ENCODE results near the gene PDF. TPM values are rescaled to one million over a fixed set of nuclear protein-coding genes. Genes with fewer than 3 reads are reported as not detected.

PDF gene
- polyA plus RNA-seq (2013, experiment 1 of 2): 17.9 TPM
- 14.5 TPM for polyA plus RNA-seq (2013, experiment 2 of 2)

GRCh38 chr16:69330286-69331109 lies at the start of gene PDF:
PDF (minus strand) TSS chr16:69330588; CDS start chr16:69330570, 18 bp downstream.
- peaks cover 79% of the 10 kb centered on the region for H3K36me3 ChIP-seq (ENCODE audit: insufficient read depth, low read length)
- WGBS: 2% methylated on average over 92 of the region's 93 CpGs
- peak within 1 kb of the TSS; percentile 98 for H3K9ac ChIP-seq (ENCODE audit: low read depth, low read length)
- H3K4me1 ChIP-seq (ENCODE audit: insufficient read depth, low read length): peaks cover 13% of the 10 kb centered on the region
- H3K9me3 ChIP-seq (ENCODE audit: insufficient read depth, low read depth, low read length): no peaks in the 10 kb centered on the region
- peak within 1 kb of the TSS; percentile 96 for H3K4me3 ChIP-seq (ENCODE audit: low read length)
- H3K27ac ChIP-seq (ENCODE audit: low read depth, low read length): peak within 1 kb of the TSS; percentile 98
- no peaks in the 10 kb centered on the region for H3K27me3 ChIP-seq (ENCODE audit: insufficient read depth, low read length)

GRCh38 chr16:69378760-69379159 lies 48.4 kb upstream of the PDF start:
- Histone ChIP-seq H3K4me3 (ENCODE audit: low read length) (no peak overlapping the region), H3K9ac (ENCODE audit: low read depth, low read length) (no peak overlapping the region), H3K9me3 (ENCODE audit: insufficient read depth, low read depth, low read length) (no peaks in the 10 kb centered on the region), H3K36me3 (ENCODE audit: insufficient read depth, low read length) (peaks cover 82% of the 10 kb centered on the region), H3K4me1 (ENCODE audit: insufficient read depth, low read length) (no peaks in the 10 kb centered on the region), H3K27ac (ENCODE audit: low read depth, low read length) (no peak overlapping the region), H3K27me3 (ENCODE audit: insufficient read depth, low read length) (no peaks in the 10 kb centered on the region)
- WGBS: 100% methylated on average over 1 of the region's 1 CpG

- H3K9ac ChIP-seq (ENCODE audit: low read depth, low read length): no peak overlapping the region
- H3K27ac ChIP-seq (ENCODE audit: low read depth, low read length): no peak overlapping the region
- H3K4me1 ChIP-seq (ENCODE audit: insufficient read depth, low read length): no peaks in the 10 kb centered on the region
- peaks cover 82% of the 10 kb centered on the region for H3K36me3 ChIP-seq (ENCODE audit: insufficient read depth, low read length)
- no peaks in the 10 kb centered on the region for H3K9me3 ChIP-seq (ENCODE audit: insufficient read depth, low read depth, low read length)
- H3K27me3 ChIP-seq (ENCODE audit: insufficient read depth, low read length): no peaks in the 10 kb centered on the region
- H3K4me3 ChIP-seq (ENCODE audit: low read length): no peak overlapping the region
- WGBS: 93% methylated on average over 1 of the region's 1 CpG
These were observed 47.6 kb upstream of the PDF start for GRCh38 chr16:69378036-69378435.

- Histone ChIP-seq H3K27ac (ENCODE audit: low read depth, low read length) (no peak overlapping the region), H3K27me3 (ENCODE audit: insufficient read depth, low read length) (no peaks in the 10 kb centered on the region), H3K4me3 (ENCODE audit: low read length) (no peak overlapping the region), H3K4me1 (ENCODE audit: insufficient read depth, low read length) (no peaks in the 10 kb centered on the region), H3K36me3 (ENCODE audit: insufficient read depth, low read length) (peaks cover 81% of the 10 kb centered on the region), H3K9ac (ENCODE audit: low read depth, low read length) (no peak overlapping the region), H3K9me3 (ENCODE audit: insufficient read depth, low read depth, low read length) (no peaks in the 10 kb centered on the region)
- 95% methylated on average over 9 of the region's 10 CpGs for WGBS
These were observed 46.1 kb upstream of the PDF start for GRCh38 chr16:69376393-69377059.

- Histone ChIP-seq H3K36me3 (ENCODE audit: insufficient read depth, low read length) (peaks cover 81% of the 10 kb centered on the region), H3K9me3 (ENCODE audit: insufficient read depth, low read depth, low read length) (no peaks in the 10 kb centered on the region), H3K27ac (ENCODE audit: low read depth, low read length) (no peak overlapping the region), H3K27me3 (ENCODE audit: insufficient read depth, low read length) (no peaks in the 10 kb centered on the region), H3K4me1 (ENCODE audit: insufficient read depth, low read length) (no peaks in the 10 kb centered on the region), H3K4me3 (ENCODE audit: low read length) (no peak overlapping the region), H3K9ac (ENCODE audit: low read depth, low read length) (no peak overlapping the region)
- 72% methylated on average over 1 of the region's 1 CpG for WGBS
These were observed 42.6 kb upstream of the PDF start for GRCh38 chr16:69373019-69373418.

- WGBS: 100% methylated on average over 1 of the region's 2 CpGs
- Histone ChIP-seq H3K9ac (ENCODE audit: low read depth, low read length) (no peak overlapping the region), H3K36me3 (ENCODE audit: insufficient read depth, low read length) (peaks cover 89% of the 10 kb centered on the region)
These were observed 41.2 kb upstream of the PDF start for GRCh38 chr16:69371564-69371963.

GRCh38 chr16:69368866-69369265 lies 38.5 kb upstream of the PDF start:
- H3K4me3 ChIP-seq (ENCODE audit: low read length): no peak overlapping the region
- H3K9ac ChIP-seq (ENCODE audit: low read depth, low read length): no peak overlapping the region
- WGBS: 97% methylated on average over 3 of the region's 4 CpGs
- H3K36me3 ChIP-seq (ENCODE audit: insufficient read depth, low read length): peaks cover 92% of the 10 kb centered on the region
- no peaks in the 10 kb centered on the region for H3K27me3 ChIP-seq (ENCODE audit: insufficient read depth, low read length)
- no peak overlapping the region for H3K27ac ChIP-seq (ENCODE audit: low read depth, low read length)
- no peaks in the 10 kb centered on the region for H3K9me3 ChIP-seq (ENCODE audit: insufficient read depth, low read depth, low read length)
- H3K4me1 ChIP-seq (ENCODE audit: insufficient read depth, low read length): no peaks in the 10 kb centered on the region

More at GRCh38 chr16:69371564-69371963, 41.2 kb upstream of the PDF start:
- Histone ChIP-seq H3K4me3 (ENCODE audit: low read length) (no peak overlapping the region), H3K27me3 (ENCODE audit: insufficient read depth, low read length) (no peaks in the 10 kb centered on the region), H3K27ac (ENCODE audit: low read depth, low read length) (no peak overlapping the region), H3K4me1 (ENCODE audit: insufficient read depth, low read length) (no peaks in the 10 kb centered on the region), H3K9me3 (ENCODE audit: insufficient read depth, low read depth, low read length) (no peaks in the 10 kb centered on the region)

- 97% methylated on average over 7 of the region's 7 CpGs for WGBS
- no peaks in the 10 kb centered on the region for H3K27me3 ChIP-seq (ENCODE audit: insufficient read depth, low read length)
- H3K36me3 ChIP-seq (ENCODE audit: insufficient read depth, low read length): peaks cover 83% of the 10 kb centered on the region
- H3K4me3 ChIP-seq (ENCODE audit: low read length): no peak overlapping the region
- H3K27ac ChIP-seq (ENCODE audit: low read depth, low read length): no peak overlapping the region
- no peaks in the 10 kb centered on the region for H3K9me3 ChIP-seq (ENCODE audit: insufficient read depth, low read depth, low read length)
- H3K4me1 ChIP-seq (ENCODE audit: insufficient read depth, low read length): no peaks in the 10 kb centered on the region
- H3K9ac ChIP-seq (ENCODE audit: low read depth, low read length): no peak overlapping the region
These were observed 37.6 kb upstream of the PDF start for GRCh38 chr16:69367980-69368379.

- Histone ChIP-seq H3K36me3 (ENCODE audit: insufficient read depth, low read length) (peaks cover 69% of the 10 kb centered on the region), H3K4me3 (ENCODE audit: low read length) (no peak overlapping the region), H3K27me3 (ENCODE audit: insufficient read depth, low read length) (no peaks in the 10 kb centered on the region), H3K4me1 (ENCODE audit: insufficient read depth, low read length) (no peaks in the 10 kb centered on the region), H3K9ac (ENCODE audit: low read depth, low read length) (no peak overlapping the region), H3K27ac (ENCODE audit: low read depth, low read length) (no peak overlapping the region), H3K9me3 (ENCODE audit: insufficient read depth, low read depth, low read length) (no peaks in the 10 kb centered on the region)
- WGBS: 98% methylated on average over 7 of the region's 7 CpGs
These were observed 36.0 kb upstream of the PDF start for GRCh38 chr16:69366431-69366830.

- no peak overlapping the region for H3K9ac ChIP-seq (ENCODE audit: low read depth, low read length)
- WGBS: 98% methylated on average over 2 of the region's 2 CpGs
- H3K27ac ChIP-seq (ENCODE audit: low read depth, low read length): no peak overlapping the region
- no peaks in the 10 kb centered on the region for H3K4me1 ChIP-seq (ENCODE audit: insufficient read depth, low read length)
- peaks cover 66% of the 10 kb centered on the region for H3K36me3 ChIP-seq (ENCODE audit: insufficient read depth, low read length)
- H3K9me3 ChIP-seq (ENCODE audit: insufficient read depth, low read depth, low read length): no peaks in the 10 kb centered on the region
- no peaks in the 10 kb centered on the region for H3K27me3 ChIP-seq (ENCODE audit: insufficient read depth, low read length)
- no peak overlapping the region for H3K4me3 ChIP-seq (ENCODE audit: low read length)
These were observed 35.5 kb upstream of the PDF start for GRCh38 chr16:69365901-69366300.

GRCh38 chr16:69364088-69364487 lies 33.7 kb upstream of the PDF start:
- Histone ChIP-seq H3K4me1 (ENCODE audit: insufficient read depth, low read length) (no peaks in the 10 kb centered on the region), H3K4me3 (ENCODE audit: low read length) (no peak overlapping the region), H3K27me3 (ENCODE audit: insufficient read depth, low read length) (no peaks in the 10 kb centered on the region), H3K9ac (ENCODE audit: low read depth, low read length) (no peak overlapping the region), H3K9me3 (ENCODE audit: insufficient read depth, low read depth, low read length) (no peaks in the 10 kb centered on the region), H3K36me3 (ENCODE audit: insufficient read depth, low read length) (peaks cover 50% of the 10 kb centered on the region), H3K27ac (ENCODE audit: low read depth, low read length) (no peak overlapping the region)
- 97% methylated on average over 2 of the region's 2 CpGs for WGBS
